GM21737 (cell line): ENCODE measurements around the gene BTG3.

Experiments used
- ATAC-seq: cut with Tn5 transposase; IDR thresholded peaks from one replicate; pipeline ENCODE4 v1.9.1; 2021; ENCODE audit warnings: mild to moderate bottlenecking, moderate library complexity; ENCODE audit not compliant: unreplicated experiment

Gene BTG3

DNA sequence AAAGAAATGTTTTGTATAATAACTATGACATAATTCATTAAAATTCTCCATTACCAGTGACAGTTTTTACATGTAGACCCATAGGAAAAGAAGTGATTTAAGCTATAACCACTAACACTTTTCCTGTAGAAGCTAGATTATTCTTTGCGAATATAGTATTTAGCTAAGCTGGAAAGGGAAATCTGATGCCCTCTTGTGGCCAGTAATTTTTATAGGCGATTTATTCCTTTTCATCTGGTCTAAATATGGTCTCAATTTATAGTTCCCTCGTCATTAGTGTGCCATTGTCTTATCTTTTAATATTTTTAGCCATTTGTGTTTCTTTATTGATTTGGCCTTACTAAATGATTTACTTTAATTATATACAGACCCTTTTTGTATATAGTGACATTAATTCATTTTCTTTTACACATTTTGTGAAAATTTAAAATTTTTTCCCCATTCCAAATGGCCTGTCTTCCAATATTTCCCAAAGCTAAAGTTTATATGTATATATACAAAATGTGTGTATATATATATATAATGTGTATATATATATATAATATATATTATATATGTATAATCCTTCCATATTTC is 26.7 kb downstream of the BTG3 start:
- ATAC-seq: no peak

DNA sequence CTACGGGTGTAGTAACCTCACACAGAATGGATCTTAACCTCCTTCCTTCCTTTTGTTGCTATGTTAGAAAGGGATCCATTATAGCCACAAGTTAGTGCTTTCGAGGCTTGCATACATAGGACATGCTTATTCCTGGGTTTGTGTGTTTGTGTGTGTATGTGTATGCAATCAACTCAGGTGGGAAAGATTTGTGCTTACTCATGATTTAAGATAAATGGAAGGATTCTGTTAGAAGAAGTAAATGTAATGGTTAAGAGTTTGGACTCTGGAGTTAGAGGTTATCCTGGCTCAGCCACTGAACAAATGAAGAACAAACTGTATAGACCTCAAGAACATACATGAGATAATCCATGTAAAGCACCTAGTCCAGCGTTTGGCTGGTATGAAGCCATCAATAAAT is 28.8 kb downstream of the BTG3 start:
- no peak for ATAC-seq

DNA sequence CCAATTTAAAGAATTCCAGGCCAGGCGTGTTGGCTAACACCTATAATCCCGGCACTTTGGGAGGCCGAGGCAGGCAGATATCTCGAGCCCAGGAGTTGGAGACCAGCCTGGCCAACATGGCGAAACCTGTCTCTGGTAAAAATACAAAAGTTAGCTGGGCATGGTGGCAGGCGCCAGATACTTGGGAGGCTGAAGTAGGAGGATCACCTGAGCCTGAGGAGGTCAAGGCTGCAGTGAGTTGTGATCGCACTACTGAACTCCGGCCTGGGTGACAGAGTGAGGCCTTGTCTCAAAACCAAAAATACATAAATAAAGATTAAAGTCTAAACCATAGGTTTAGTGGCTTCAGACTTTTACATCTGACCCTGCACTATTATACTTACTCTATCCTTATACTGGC is 32.4 kb downstream of the BTG3 start:
- ATAC-seq: no peak

DNA sequence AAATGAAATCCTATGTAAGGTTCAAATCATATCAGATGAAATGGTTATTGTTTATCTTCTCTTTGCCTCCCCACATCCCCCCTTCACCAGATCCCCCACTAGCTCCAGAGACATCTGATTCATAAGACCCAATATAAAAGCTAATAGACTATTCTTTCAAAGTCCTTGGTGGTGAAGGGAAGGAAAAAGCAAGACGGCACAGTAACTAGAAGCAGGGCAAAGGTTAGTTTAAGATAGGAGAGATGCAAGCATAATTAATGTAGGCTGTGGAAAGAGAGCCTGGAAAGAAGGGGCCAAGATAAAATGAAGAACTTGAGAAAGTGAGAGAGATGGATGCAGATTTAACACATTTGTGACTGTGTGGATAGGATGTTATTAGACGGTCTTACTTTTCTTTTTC is 33.8 kb downstream of the BTG3 start:
- no peak for ATAC-seq

DNA sequence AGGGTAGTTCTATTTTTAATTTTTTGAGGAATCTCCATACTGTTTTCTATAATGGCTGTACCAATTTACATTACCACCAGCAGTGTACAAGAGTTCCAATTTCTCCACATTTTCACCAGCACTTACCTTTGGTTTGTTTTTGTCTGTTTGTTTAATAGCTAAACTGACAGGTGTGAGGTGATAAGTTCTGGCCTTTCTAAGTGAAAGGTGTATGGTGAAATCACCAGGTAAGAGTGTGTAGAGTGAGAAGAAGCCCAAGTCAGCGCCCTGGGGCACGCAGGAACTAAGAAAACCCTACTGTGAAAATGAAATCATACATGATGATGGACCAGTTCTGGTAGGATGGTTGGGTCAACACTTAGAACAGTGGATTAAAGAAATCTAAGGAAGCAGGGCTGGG is 34.5 kb downstream of the BTG3 start:
- no peak for ATAC-seq

DNA sequence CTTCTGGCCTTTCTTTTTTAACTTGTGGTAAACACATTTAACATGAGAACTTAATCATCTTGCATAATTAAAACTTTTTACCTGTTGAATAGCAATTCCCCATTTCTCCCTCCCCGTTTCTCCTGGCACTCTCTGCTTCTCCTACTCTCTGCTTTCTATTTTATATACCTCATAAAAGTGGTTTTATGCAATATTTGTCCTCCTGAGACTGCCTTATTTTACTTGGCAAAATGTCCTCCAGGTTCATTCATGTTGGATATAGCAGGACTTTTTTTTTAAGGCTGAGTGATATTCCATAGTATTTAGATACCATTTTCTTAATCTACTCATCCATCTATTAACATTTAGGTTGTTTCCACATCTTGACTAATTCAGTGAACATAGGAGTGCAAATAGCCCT is 35.0 kb downstream of the BTG3 start:
- no peak for ATAC-seq

DNA sequence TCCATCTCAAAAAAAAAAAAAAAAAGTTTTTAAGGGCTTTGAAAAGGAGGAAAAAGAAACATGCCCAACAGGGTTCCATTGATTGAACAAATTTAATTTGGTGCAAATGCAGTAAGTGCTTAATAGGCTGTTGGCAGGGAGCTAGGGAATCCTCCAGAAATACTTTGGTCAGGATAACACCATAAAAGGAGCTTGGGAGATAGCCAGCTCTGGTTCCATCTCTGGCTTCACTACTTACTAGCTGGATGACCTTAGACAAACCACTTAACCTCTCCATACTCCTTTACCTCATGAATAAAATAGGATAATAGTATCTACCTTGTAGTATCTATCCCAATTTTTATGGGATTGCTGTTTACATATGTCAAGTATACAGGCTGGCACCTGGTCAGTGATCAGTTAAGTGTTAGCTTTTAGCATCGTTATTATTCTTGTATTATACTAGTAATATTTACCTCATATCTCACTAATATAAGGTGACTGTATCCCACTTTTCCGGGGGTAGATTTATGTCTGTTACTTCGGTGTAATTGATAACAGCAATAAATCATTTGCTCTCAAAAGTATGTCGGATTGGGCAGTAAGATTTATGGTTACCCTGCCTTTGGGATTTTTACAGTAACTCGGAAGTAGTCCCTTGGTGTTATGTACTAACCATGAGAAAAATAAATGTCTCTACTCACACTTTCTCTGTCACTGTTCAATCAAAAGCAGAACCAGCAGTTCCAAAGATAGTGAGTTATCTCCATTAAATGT is 36.4 kb downstream of the BTG3 start:
- ATAC-seq: no peak

DNA sequence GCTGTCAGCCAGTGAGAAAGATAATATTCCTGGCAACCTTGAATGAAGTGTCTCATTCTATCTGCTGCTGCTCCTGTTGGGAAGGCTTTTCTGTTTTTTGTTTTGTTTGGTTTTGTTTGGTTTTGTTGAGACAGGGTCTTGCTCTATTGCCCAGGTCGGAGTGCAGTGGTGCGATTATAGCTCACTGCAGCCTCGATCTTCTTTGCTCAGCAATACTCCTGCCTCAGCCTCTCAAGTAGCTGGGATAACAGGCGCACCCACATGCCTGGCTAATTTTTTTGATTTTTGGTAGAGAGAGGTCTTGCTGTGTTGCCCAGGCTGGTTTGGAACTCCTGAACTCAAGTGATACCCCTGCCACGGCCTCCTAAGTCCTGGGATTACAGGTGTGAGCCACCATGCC is 37.6 kb downstream of the BTG3 start:
- ATAC-seq: no peak

DNA sequence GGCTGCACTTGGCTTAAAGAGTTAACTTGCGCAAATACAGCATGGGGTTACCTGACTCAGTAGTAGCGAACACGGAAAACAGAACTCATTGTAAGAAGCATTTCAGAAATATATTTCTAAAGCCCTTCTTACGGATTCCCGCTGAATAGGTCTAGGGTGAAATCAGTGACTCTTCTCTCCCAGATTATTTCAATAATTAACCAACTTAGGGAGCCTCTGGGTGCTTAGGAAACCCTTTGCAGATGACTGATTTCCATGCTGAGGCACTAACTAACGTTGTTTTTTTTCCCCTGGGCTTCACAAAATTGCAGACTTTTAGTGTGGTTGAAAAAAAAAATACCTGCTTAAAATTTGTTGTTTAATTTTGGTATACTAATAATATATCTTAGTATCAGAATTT is 40.3 kb downstream of the BTG3 start:
- no peak for ATAC-seq

DNA sequence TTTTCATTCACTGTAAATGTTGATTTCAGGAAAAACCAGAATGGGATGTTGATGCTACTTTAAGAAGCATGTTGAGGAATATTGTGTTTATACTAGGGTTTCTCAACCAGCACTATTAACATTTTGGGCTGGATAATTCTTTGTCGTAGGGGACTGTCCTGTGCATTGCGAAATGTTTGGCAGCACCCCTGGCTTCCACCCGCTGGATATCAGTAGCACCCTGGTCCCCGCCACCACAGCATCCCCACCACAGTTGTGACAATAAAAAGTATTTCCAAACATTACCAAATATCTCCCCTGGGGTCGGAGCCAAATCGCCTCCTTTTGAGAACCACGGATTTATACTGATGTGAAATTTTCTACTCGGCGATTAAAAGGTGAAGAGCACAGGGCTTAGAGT is 41.9 kb downstream of the BTG3 start:
- ATAC-seq: no peak

DNA sequence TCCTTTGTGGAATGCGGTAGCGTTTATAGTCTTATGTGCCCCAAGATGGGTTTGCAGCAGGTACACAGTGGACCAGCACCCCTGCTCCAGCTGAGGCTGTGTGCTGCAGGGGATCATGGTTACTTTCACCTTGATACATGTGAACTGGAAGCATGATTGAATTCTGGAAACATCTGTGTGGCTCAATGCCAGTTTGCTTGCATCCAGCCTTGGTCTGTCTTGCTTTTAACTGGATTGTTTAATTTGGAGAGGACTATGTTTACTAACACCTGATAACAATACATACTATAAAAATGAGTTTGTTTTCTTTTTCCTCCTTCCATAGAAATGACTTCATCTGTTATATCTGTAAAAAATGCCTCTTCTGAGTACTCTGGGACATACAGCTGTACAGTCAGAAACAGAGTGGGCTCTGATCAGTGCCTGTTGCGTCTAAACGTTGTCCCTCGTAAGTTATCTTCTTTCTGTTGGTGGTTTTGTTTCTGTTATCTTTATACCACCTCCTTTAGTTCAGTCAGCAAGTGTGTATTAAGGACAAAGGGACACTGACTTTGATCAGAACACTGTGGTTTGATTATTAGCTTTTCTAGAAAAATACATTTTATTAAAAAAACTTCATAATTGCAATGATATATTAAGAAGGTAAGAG is 52.2 kb downstream of the BTG3 start:
- no peak for ATAC-seq

DNA sequence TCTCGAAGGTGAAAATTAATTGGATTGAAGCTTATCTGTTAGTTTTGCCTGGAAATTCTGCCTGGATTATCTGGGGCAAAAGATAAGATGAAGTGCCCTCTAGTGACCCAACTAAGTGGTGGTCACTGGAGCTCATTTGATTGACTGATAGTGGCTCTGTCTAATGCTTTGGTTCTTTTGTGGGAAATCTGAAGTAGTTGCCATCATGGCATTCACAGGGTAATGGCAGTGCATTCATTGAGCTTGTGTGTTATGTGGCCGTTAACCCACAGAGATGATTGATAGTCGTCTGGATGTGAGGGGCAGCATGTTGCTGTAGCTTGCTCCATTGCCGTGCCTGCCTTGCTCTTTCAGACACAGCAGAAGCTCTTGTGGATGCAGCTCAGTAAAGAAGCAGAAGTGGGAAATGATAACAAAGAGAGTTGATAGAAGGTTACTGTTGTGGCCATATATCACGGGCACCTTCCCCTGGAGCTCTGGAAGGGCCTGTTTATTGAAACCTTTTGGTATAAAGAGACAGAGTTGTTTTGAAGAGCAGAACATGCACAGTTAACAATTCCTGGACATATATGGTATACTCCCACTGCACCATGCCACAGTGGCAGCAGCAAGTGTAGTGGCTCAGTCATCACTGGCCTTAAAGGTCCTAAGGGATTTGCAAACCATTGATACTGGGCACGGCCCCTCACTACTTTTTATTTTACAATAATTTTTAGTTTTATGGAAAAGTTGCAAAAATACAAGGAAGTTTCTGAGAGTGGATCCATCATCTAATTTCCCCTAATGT is 57.8 kb downstream of the BTG3 start:
- ATAC-seq: no peak

DNA sequence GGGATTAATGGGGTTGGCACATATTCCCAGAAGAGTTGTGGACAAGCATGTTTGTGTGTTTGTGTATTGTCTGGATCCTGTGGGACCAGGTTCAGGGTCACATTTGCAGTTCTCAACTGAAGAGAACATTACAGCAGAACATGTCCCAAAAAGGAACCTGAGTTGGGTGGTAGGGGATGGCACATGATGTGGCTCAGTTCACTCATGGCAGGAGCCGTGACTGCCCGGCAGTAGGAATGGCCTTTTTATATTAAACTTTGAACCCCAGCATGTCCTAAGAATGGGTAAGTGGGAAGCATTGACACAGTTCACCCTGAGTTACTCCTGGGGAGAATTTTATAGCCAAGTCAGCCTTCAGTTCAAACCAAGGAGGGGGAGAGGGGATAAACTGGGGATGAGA is 58.6 kb downstream of the BTG3 start:
- no peak for ATAC-seq

DNA sequence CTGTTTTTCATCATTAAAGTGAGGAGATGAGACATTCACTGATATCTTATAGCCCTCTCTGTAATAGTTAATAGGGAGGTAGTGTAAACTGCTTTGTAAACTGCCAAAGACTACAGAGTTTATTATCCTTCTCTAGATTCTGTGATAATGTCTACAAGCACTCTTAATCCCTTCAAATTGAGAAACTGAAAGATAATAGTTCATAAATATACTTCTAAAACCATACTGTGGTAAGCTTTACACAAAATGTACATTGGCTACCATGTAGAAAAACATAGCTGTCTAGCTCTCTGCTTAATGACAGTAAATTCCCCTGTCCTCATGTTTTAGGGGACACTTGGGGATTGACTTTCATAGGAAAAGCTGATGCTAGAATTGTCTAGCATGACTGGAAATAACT is 60.3 kb downstream of the BTG3 start:
- no peak for ATAC-seq

DNA sequence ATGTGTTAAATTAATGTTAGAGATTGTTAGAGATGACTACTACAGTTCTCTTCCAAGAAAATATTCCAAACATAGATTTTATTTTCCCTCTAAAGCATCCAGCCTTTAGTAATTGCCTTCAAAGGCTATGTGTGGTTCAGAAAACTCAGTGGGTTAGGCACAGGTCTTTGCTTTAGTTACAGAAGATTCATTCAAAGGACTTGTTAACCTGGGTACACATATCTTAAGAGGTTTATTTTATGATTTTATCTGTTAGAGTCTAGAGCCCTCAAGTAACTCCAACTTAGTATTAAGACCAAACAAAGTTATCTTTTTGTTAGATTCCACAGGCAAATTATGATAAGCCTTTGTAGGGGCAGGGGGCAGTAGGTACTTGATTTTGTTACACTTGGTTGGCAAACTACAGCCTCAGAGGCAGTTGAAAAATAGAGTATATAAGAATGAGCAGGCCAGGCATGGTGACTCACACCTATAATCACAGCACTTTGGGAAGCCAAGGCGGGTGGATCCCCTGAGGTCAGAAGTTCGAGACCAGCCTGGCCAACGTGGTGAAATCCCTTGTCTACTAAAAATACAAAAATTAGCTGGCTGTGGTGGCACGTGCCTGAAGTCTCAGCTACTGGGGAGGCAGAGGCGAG is 61.9 kb downstream of the BTG3 start:
- ATAC-seq: no peak

DNA sequence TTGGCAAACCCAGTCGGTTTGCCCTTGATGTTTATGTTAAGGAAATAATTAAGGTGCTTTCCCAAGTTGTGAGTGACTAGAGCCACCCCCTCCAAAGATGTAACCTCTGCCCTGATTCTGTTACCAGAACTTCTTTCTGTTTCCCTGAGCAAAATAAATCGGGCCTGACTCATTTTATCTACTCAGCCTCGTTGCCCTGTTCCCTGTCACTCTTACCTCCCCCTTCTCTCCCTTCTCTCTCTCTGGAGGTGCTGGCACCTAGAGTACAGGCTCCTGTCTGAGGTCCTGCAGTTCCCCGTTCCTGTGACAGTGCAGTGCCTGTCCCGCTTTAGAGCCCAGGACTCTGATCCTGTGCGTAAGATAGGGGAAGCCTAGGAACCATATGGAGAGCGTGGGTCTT is 64.4 kb downstream of the BTG3 start:
- no peak for ATAC-seq

DNA sequence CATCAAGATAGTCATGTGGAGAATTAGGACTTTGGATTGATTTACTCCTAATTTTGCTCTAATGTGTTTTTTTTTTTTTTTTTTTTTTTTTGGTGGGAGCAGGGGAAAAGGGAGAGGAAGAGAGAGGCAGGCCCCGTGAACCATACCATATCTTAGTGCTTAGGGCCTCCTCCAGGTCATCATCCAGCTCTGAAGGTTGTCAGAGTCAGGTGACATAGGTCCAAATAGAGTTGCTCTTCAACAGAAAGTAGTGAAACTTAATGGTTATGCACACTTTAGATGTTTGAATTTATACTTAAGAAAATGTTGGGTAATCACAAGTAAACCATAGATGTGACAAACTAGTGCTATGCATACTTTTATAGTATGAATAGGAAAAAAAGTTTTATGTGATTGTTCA is 67.7 kb downstream of the BTG3 start:
- ATAC-seq: no peak
